HG02938 (cell line): Measurements from ENCODE around the gene RGL3.
"Not testable (repeated sequence)": the region's sequence is repeated elsewhere in the genome, so short reads cannot be mapped to it uniquely, and the experiment has no call there.

ENCODE experiments used
- ATAC-seq: cut with Tn5 transposase; IDR thresholded peaks from one replicate; pipeline ENCODE4 v1.9.1; 2021; ENCODE audit warnings: mild to moderate bottlenecking, moderate library complexity; ENCODE audit not compliant: unreplicated experiment

The RGL3 gene

DNA sequence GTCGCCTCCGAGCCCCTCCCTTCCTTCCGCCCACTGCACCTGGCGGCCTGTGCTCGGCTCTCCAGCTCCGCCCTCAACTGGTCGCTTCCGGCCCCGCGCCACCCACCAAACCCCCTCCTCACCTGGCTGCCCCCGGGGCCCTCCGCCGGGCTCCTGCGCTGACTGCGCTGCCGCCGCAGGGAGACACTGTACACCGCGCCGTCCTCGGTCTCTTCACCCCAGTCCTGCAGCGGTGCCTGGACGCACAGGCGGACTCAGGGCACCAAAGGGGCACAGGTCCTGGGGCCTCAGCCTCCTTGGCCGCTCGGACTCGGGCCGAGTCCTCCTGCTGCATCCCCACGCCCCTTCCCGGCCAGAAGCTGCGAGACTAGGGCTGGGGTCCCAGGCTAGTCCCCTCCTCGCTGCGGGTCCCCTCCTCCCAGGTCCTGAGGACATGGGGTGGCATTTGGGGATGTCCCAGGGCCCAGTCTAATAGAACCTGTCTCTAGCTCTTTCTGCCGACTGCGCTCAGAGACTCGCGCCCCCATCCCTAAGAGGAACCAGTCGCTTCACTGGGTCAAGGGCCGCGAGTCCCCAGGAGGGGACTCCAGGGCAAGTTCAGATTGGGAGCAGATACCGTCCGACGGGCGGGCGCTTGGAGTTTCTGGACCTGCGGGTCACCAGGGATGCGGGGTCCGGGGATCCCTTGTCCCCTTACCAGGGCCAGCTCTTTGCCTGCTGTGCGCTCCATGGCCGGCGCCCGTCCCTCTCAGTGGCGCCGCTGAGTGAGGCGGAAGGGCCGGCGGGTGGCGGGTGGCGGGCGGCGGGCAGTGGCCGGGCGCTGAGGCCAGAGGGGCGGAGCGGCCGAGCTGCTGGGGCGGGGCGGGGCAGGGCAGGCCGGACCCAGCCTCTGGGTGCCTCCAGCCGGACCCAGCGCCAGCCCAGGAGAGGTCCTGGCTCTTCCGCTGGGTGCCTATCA lies at the start of gene RGL3:
RGL3 (minus strand) TSS at position 766 of the 958 bp plus-strand sequence; CDS start at position 730, 36 bp downstream.
- ATAC-seq, result no peak

DNA sequence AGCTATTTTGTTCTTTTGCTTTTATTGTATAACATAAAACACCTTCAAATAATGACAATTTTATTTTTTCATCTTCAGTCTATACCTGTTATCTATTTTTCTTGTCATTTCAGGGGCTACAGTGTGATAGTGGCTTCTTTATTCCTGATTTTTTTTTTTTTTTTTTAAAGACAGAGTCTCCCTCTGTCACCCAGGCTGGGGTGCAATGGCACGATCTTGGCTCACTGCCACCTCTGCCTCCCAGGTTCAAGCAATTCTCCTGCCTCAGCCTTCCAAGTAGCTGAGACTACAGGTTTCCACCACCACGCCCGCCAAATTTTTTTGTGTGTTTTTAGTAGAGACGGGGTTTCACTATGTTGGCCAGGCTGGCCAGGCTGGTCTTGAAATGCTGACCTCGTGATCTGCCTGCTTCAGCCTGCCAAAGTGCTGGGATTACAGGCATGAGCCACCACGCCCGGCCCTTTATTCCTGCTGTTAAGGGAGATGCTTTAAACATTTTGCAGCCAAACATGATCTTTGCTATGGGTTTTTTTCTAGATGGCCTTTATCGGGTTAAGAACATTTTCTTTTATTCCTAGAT lies 49.2 kb upstream of the RGL3 start:
- ATAC-seq, result not testable (repeated sequence)

GRCh38 chr19:11465600-11465999 lies 46.5 kb upstream of the RGL3 start:
- ATAC-seq, result no peak

DNA sequence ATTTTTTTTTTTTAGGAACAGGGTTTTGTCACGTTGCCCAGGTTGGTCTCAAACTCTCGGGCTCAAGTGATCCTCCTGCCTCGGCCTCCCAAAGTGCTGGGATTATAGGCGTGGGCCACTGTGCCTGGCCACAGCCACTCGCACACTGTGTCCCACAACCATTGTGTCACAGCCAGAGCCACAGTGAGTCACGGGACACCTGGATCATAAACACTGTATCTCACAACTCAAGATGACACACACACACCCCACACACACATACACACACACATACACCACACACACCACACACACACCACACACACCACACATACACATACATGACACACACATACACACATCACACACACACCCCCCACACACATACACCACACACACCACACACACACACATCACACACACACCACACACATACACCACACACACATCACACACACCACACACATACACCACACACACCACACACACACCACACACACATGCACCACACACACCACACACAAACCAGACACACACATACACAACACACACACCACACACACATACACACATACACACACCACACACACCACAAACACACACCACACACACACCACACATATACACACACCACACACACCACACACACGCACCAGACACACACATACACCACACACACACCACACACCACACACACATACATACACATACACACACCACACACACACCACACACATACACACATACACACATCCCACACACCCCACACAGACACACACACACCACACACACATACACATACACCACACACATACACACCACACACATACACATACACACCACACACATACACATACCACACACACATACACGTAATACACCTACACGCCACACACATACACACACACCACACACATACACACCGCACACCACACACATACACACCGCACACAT lies 45.5 kb upstream of the RGL3 start:
- no peak for ATAC-seq

- no peak for ATAC-seq
Observed at GRCh38 chr19:11463391-11463790, 44.3 kb upstream of the RGL3 start.

DNA sequence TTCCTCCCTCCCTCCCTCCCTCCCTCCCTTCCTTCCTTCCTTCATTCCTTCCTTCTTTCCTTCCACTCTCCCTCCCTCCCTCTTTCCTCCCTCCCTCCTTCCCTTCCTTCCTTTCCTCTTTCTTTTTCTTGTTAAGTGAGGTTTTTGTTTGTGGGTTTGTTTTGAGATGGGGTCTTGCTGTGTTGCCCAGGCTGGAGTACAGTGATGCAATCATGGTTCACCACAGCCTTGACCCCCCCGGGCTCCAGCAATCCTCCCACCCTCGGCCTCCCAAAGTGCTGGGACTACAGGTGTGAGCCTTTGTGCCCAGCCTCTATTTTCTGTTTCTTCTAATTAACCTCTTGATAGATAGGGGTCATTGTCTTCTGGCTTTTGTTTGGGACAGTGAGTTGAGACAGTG lies 42.3 kb upstream of the RGL3 start:
- ATAC-seq, result no peak

GRCh38 chr19:11460207-11460606 lies 41.1 kb upstream of the RGL3 start:
- no peak for ATAC-seq

- ATAC-seq, result not testable (repeated sequence)
Observed at GRCh38 chr19:11458912-11459311, 39.8 kb upstream of the RGL3 start.

GRCh38 chr19:11458236-11458900 lies 39.3 kb upstream of the RGL3 start:
- ATAC-seq, result no peak

- no peak for ATAC-seq
Observed at GRCh38 chr19:11457831-11458230, 38.7 kb upstream of the RGL3 start.

DNA sequence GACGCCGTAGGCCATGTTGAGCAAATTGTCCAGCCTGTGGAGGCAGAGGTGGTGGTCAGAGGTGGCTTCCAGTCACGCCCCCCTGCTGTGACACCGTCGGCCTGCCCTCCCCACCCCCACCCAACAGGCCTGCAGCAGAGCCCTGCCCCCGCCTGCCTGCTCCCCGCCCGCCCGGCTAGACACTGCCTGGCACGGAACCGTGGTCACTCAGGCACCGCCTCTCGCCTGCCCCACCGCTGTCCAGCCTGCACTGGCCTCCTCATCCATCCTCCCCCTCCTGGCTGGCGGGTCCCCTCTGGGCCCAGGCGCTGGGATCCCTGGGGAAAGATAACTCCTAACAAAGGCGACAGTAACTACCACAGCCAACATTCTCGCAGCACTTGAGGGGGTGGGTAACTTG lies 38.0 kb upstream of the RGL3 start:
- no peak for ATAC-seq

DNA sequence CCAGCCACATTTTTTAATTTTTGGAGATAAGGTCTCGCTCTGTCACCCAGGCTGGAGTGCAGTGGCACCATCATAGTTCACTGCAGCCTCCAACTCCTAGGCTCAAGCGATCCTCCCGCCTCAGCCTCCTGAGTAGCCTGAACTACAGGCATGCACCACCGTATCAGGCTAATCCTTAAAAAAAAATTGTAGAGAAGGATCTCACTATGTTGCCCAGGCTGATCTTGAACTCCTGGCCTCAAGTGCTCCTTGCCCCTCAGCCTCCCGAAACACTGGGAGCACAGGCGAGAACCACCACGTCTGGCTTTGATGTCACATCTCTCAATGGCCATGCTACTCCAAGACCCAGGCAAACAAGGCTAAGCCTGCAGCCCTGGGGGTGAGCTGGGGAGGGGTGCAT lies 37.5 kb upstream of the RGL3 start:
- ATAC-seq, result no peak

- not testable (repeated sequence) for ATAC-seq
Observed at GRCh38 chr19:11455233-11455554, 36.1 kb upstream of the RGL3 start.

- ATAC-seq, result no peak
Observed at GRCh38 chr19:11453468-11454341, 34.6 kb upstream of the RGL3 start.

DNA sequence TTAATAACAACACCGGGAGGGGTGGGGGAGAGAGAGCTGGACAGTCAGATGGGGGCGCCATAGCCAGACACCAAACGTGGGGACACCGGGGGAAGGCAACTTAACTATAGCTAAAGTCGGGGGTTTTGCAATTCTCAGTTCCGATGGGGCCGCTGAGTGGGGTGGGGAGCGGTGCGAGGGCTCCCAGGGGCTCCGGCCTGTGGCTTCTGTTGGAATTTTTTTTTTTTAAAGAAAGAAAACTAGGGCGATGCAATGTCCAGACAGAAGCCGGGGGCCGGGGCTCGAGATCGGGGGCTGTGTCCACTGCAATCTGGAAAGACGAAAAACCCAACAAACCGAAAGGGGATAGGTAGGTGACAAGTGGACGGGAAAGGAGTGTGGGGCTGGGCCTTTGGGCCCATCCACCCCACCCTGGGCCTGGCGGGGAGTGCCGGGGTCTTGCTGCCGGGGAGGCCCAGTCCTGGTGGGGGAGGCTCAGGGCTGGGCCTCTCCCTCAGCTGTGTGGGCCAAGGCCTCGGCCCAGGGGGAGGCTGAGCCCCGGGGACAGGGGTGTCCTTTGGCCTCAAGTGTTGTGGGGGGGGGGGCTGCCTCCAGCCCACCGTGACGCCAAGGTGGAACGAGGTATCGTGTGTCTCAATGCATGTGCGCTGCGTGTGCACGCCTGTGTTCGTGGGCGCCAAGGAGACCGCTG lies 33.7 kb upstream of the RGL3 start:
- no peak for ATAC-seq

GRCh38 chr19:11451871-11452619 lies 32.9 kb upstream of the RGL3 start:
- no peak for ATAC-seq

DNA sequence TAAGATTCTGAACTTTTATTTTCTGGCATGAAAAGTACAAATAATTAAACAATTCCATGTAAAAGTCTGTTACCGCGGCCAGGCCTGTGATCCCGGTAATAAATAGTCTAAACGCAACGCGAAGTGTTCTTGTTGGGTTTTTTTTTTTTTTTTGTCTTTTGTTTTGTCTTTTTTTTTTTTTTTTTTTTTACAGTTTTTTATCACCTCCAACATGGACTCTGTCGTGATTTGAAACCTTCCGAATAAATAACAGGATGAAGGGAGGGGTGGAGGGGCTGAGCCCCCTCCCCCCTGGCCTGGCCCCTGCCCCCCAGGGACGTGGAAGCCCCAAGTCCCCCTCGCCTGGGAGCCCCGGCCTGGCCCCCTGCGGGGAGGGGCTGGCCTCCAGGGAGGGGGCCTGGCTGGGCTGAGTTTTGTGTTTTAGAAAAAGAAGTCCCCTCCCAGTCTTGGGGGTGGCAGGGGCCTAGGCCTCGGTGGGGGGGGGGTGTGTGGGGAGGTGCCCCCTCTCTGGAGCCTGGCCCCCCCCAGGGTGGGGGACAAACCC lies 32.3 kb upstream of the RGL3 start:
- ATAC-seq, result no peak
